Measurements from ENCODE around the gene OR2T8. TPM values are rescaled to one million over a fixed set of nuclear protein-coding genes. Genes with fewer than 3 reads are reported as not detected.
A peak's percentile ranks its signal among the peaks of the same experiment; 100 is the strongest.

The OR2T8 gene, protein sequence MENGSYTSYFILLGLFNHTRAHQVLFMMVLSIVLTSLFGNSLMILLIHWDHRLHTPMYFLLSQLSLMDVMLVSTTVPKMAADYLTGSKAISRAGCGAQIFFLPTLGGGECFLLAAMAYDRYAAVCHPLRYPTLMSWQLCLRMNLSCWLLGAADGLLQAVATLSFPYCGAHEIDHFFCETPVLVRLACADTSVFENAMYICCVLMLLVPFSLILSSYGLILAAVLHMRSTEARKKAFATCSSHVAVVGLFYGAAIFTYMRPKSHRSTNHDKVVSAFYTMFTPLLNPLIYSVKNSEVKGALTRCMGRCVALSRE
- total RNA-seq (under 1 TPM; 0.20 to 0.39 TPM), polyA plus RNA-seq (ENCODE audit: insufficient read length in 2 of 2) (1 to 10 TPM; 1.7 to 2.1 TPM)
- long read RNA-seq, donor 1 = 0 reads
- long read RNA-seq, donor 2 = 0 reads
- long read RNA-seq, donor 3 = 0 reads
- long read RNA-seq, donor 4 = 0 reads

DNA sequence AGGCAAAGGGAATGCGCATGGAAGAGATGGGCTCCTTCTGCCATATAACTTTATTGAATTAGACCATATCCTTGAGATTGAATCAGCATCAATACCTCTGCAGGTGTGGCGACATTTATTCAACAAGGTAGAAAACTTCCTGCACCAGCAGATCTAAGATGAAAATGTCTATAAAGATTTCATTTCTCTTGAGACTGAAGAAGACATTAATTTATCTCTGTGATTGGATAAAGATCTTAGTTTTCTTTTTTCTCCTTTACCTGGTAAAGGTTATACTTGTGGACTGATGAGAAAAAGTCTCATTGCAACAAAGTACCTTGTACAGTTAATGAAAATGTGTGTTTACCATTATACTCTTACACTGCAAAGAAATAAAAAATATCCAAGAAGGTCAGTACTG, at the start of gene OR2T8:
OR2T8 (plus strand) TSS at position 301 of the 400 bp plus-strand sequence. CDS start 766 bp downstream, outside the sequence.
- H3K9me3 ChIP-seq (ENCODE audit: control insufficient read depth, insufficient read depth, low read length) = no peaks in the 10 kb centered on the region
- no peak for DNase-seq (ENCODE audit: low read depth in 4 of 6, low spot score in 6 of 6)
- no peaks in the 10 kb centered on the region for H3K27me3 ChIP-seq (ENCODE audit: control insufficient read depth, insufficient read depth, low read length)
- no peaks in the 10 kb centered on the region for H3K4me1 ChIP-seq (ENCODE audit: control insufficient read depth, insufficient read depth, low read length)
- no peak within 1 kb of the TSS for H3K27ac ChIP-seq (ENCODE audit: low read depth, low read length)
- no peak within 1 kb of the TSS for H3K4me3 ChIP-seq (ENCODE audit: low read depth, low read length)
- no peaks in the 10 kb centered on the region for H3K36me3 ChIP-seq (ENCODE audit: control insufficient read depth, insufficient read depth, low read length)
- no CpG with 5 or more reads among the region's 2 CpGs for WGBS (ENCODE audit: insufficient coverage)

- peak in 1 of 6 donors; percentile 5 for DNase-seq (ENCODE audit: low read depth in 4 of 6, low spot score in 6 of 6)
- no peaks in the 10 kb centered on the region for H3K9me3 ChIP-seq (ENCODE audit: control insufficient read depth, insufficient read depth, low read length)
- H3K4me1 ChIP-seq (ENCODE audit: control insufficient read depth, insufficient read depth, low read length) = no peaks in the 10 kb centered on the region
- no peak overlapping the region for H3K4me3 ChIP-seq (ENCODE audit: low read depth, low read length)
- WGBS (ENCODE audit: insufficient coverage) = 75% methylated on average over 8 of the region's 9 CpGs
- no peaks in the 10 kb centered on the region for H3K27me3 ChIP-seq (ENCODE audit: control insufficient read depth, insufficient read depth, low read length)
- no peak overlapping the region for H3K27ac ChIP-seq (ENCODE audit: low read depth, low read length)
- no peaks in the 10 kb centered on the region for H3K36me3 ChIP-seq (ENCODE audit: control insufficient read depth, insufficient read depth, low read length)
Observed at GRCh38 chr1:247883346-247883745, 36.7 kb upstream of the OR2T8 start.

DNA sequence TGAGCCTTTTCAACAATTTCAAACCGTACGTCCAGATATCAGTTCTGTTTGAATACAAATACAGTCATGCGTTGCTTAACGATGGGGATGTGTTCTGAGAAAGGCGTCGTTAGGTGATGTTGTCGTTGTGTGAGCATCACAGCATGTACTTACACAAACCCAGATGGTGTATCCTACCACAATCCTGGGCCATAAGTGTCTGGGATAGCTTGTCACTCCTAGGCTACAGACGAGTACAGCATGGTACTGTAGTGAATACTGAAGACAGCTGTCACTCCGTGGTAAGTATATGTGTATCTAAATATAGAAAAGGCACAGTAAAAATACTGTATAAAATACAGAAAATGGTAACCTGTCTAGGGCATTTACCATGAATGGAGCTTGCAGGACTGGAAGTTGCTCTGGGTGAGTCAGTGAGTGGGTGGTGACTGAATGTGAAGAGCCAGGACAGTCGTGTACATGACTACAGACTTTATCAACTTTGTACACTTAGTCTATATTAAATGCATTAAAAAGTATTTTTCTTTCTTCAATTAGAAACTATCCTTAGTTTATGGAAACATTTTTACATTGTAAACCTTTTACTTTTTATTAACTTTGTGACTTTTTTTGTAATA, 35.1 kb upstream of the OR2T8 start:
- 94% methylated on average over 2 of the region's 10 CpGs for WGBS (ENCODE audit: insufficient coverage)
- peak in 1 of 6 donors; percentile 1 for DNase-seq (ENCODE audit: low read depth in 4 of 6, low spot score in 6 of 6)
- no peak overlapping the region for H3K27ac ChIP-seq (ENCODE audit: low read depth, low read length)
- no peaks in the 10 kb centered on the region for H3K27me3 ChIP-seq (ENCODE audit: control insufficient read depth, insufficient read depth, low read length)
- no peak overlapping the region for H3K4me3 ChIP-seq (ENCODE audit: low read depth, low read length)
- no peaks in the 10 kb centered on the region for H3K36me3 ChIP-seq (ENCODE audit: control insufficient read depth, insufficient read depth, low read length)
- H3K4me1 ChIP-seq (ENCODE audit: control insufficient read depth, insufficient read depth, low read length) = no peaks in the 10 kb centered on the region
- no peaks in the 10 kb centered on the region for H3K9me3 ChIP-seq (ENCODE audit: control insufficient read depth, insufficient read depth, low read length)

DNA sequence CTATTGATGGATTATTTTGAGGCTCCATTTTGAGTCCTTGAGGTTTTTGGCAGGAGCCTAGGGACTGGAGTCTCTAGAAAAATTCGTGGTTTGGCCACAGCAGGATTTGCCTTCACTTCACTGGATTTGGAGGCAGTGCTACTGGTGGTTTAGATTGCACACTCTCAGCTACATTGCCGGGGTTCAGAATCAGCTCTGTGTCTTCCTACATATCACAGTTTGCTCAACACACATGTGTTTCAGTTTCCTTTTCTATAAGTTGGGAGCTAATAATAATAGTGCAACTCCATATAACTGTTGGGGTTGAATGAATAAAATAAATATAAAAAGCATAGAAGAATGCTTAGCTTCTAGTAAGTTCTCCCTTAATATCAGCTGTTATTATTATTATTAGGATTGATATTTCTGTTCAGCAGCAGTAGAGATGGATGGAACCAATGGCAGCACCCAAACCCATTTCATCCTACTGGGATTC, 24.9 kb upstream of the OR2T8 start, which contains the start of gene OR2W3:
OR2W3 (plus strand) TSS at position 425 of the 475 bp plus-strand sequence; CDS start at position 425, 0 bp downstream.
- WGBS (ENCODE audit: insufficient coverage) = 0% methylated on average over 1 of the region's 2 CpGs
- Histone ChIP-seq H3K4me3 (ENCODE audit: low read depth, low read length) (no peak within 1 kb of the TSS), H3K27me3 (ENCODE audit: control insufficient read depth, insufficient read depth, low read length) (no peaks in the 10 kb centered on the region), H3K27ac (ENCODE audit: low read depth, low read length) (no peak within 1 kb of the TSS), H3K4me1 (ENCODE audit: control insufficient read depth, insufficient read depth, low read length) (no peaks in the 10 kb centered on the region), H3K36me3 (ENCODE audit: control insufficient read depth, insufficient read depth, low read length) (no peaks in the 10 kb centered on the region), H3K9me3 (ENCODE audit: control insufficient read depth, insufficient read depth, low read length) (no peaks in the 10 kb centered on the region)
- DNase-seq (ENCODE audit: low read depth in 4 of 6, low spot score in 6 of 6) = no peak

- H3K27ac ChIP-seq (ENCODE audit: low read depth, low read length) = no peak overlapping the region
- 94% methylated on average over 14 of the region's 14 CpGs for WGBS (ENCODE audit: insufficient coverage)
Observed at GRCh38 chr1:247895976-247896375, 24.1 kb upstream of the OR2T8 start.

DNA sequence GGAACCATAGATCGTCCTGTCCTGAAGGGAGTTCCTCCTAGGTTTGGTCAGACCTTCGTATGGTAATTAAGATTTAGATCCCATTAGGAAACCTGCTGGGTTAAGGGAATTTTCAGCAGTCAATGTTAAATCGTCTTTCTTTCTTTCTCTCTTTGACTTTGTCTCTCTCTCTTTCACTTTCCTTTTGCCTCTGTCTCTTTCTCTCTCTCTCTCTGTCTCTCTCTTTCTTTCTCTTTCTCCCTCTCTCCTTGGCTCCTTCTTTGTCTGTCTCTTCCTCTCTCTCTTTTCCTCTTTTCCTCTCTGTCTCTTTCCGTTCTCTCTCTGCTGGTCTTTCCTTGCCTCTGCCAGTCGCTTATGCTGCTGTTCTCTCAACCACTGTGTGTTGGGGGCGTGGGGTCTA, 15.9 kb upstream of the OR2T8 start:
- Histone ChIP-seq H3K27me3 (ENCODE audit: control insufficient read depth, insufficient read depth, low read length) (no peaks in the 10 kb centered on the region), H3K27ac (ENCODE audit: low read depth, low read length) (no peak overlapping the region), H3K4me3 (ENCODE audit: low read depth, low read length) (no peak overlapping the region), H3K9me3 (ENCODE audit: control insufficient read depth, insufficient read depth, low read length) (no peaks in the 10 kb centered on the region), H3K4me1 (ENCODE audit: control insufficient read depth, insufficient read depth, low read length) (no peaks in the 10 kb centered on the region), H3K36me3 (ENCODE audit: control insufficient read depth, insufficient read depth, low read length) (no peaks in the 10 kb centered on the region)
- no peak for DNase-seq (ENCODE audit: low read depth in 4 of 6, low spot score in 6 of 6)
- 67% methylated on average over 1 of the region's 6 CpGs for WGBS (ENCODE audit: insufficient coverage)

More at GRCh38 chr1:247895976-247896375, 24.1 kb upstream of the OR2T8 start:
- no peak overlapping the region for H3K4me3 ChIP-seq (ENCODE audit: low read depth, low read length)
- no peaks in the 10 kb centered on the region for H3K27me3 ChIP-seq (ENCODE audit: control insufficient read depth, insufficient read depth, low read length)
- no peak for DNase-seq (ENCODE audit: low read depth in 4 of 6, low spot score in 6 of 6)
- H3K4me1 ChIP-seq (ENCODE audit: control insufficient read depth, insufficient read depth, low read length) = no peaks in the 10 kb centered on the region
- H3K36me3 ChIP-seq (ENCODE audit: control insufficient read depth, insufficient read depth, low read length) = no peaks in the 10 kb centered on the region
- H3K9me3 ChIP-seq (ENCODE audit: control insufficient read depth, insufficient read depth, low read length) = no peaks in the 10 kb centered on the region

- H3K4me1 ChIP-seq (ENCODE audit: control insufficient read depth, insufficient read depth, low read length) = no peaks in the 10 kb centered on the region
- H3K27ac ChIP-seq (ENCODE audit: low read depth, low read length) = no peak overlapping the region
- no peak for DNase-seq (ENCODE audit: low read depth in 4 of 6, low spot score in 6 of 6)
- H3K4me3 ChIP-seq (ENCODE audit: low read depth, low read length) = no peak overlapping the region
- H3K36me3 ChIP-seq (ENCODE audit: control insufficient read depth, insufficient read depth, low read length) = no peaks in the 10 kb centered on the region
- WGBS (ENCODE audit: insufficient coverage) = 90% methylated on average over 11 of the region's 13 CpGs
- H3K9me3 ChIP-seq (ENCODE audit: control insufficient read depth, insufficient read depth, low read length) = peaks cover 2% of the 10 kb centered on the region
- H3K27me3 ChIP-seq (ENCODE audit: control insufficient read depth, insufficient read depth, low read length) = no peaks in the 10 kb centered on the region
Observed at GRCh38 chr1:247905181-247905580, 14.9 kb upstream of the OR2T8 start.

- H3K27me3 ChIP-seq (ENCODE audit: control insufficient read depth, insufficient read depth, low read length) = no peaks in the 10 kb centered on the region
- WGBS (ENCODE audit: insufficient coverage) = 78% methylated on average over 9 of the region's 9 CpGs
- no peaks in the 10 kb centered on the region for H3K36me3 ChIP-seq (ENCODE audit: control insufficient read depth, insufficient read depth, low read length)
- peaks cover 3% of the 10 kb centered on the region for H3K9me3 ChIP-seq (ENCODE audit: control insufficient read depth, insufficient read depth, low read length)
- no peak overlapping the region for H3K27ac ChIP-seq (ENCODE audit: low read depth, low read length)
- H3K4me1 ChIP-seq (ENCODE audit: control insufficient read depth, insufficient read depth, low read length) = no peaks in the 10 kb centered on the region
- no peak for DNase-seq (ENCODE audit: low read depth in 4 of 6, low spot score in 6 of 6)
- H3K4me3 ChIP-seq (ENCODE audit: low read depth, low read length) = no peak overlapping the region
Observed at GRCh38 chr1:247905910-247906503, 14.0 kb upstream of the OR2T8 start.

DNA sequence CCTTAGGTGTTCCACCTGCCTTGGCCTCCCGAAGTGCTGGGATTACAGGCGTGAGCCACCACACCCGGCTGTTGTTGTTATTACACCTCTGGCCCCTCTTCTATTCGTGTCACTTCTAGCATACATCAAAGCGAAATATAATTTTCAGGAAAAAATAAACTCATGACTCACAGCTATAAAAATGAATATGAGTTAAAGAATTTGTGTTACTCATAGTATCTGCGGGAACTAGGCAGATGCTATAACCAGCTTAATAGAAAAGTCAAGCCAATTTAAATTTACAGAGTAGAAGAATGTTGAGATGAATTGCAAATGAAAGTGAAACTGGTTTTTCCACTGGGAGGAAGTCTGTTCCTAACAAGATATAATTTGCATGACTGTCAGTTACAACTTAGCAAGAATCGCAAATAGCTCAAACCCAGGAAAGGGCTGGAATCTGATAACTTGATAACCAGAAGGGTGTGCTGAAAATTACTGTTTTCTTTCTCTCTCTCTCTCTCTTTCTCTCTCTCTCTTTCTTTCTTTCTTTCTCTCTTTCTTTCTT, 13.5 kb upstream of the OR2T8 start:
- no peaks in the 10 kb centered on the region for H3K27me3 ChIP-seq (ENCODE audit: control insufficient read depth, insufficient read depth, low read length)
- no peak for DNase-seq (ENCODE audit: low read depth in 4 of 6, low spot score in 6 of 6)
- H3K4me3 ChIP-seq (ENCODE audit: low read depth, low read length) = no peak overlapping the region
- H3K27ac ChIP-seq (ENCODE audit: low read depth, low read length) = no peak overlapping the region
- no peaks in the 10 kb centered on the region for H3K4me1 ChIP-seq (ENCODE audit: control insufficient read depth, insufficient read depth, low read length)
- H3K36me3 ChIP-seq (ENCODE audit: control insufficient read depth, insufficient read depth, low read length) = no peaks in the 10 kb centered on the region
- 80% methylated on average over 2 of the region's 7 CpGs for WGBS (ENCODE audit: insufficient coverage)
- H3K9me3 ChIP-seq (ENCODE audit: control insufficient read depth, insufficient read depth, low read length) = peaks cover 4% of the 10 kb centered on the region

All from spinal cord (tissue), 10 donors.